Stimulated activated CD4-positive, alpha-beta T cell treated with anti-CD3 and anti-CD28 coated beads, Interleukin-4, amount 100 ng/mL, for 1 hour (primary cell): ENCODE data around the gene JMJD6.

Experiments
- DNase-seq: peaks from one replicate; pipeline ENCODE4 v3.0.0-alpha.2; 2020

Gene JMJD6

GRCh38 chr17:76697702-76698465 lies 28.5 kb downstream of the JMJD6 start:
- no peak for DNase-seq

DNA sequence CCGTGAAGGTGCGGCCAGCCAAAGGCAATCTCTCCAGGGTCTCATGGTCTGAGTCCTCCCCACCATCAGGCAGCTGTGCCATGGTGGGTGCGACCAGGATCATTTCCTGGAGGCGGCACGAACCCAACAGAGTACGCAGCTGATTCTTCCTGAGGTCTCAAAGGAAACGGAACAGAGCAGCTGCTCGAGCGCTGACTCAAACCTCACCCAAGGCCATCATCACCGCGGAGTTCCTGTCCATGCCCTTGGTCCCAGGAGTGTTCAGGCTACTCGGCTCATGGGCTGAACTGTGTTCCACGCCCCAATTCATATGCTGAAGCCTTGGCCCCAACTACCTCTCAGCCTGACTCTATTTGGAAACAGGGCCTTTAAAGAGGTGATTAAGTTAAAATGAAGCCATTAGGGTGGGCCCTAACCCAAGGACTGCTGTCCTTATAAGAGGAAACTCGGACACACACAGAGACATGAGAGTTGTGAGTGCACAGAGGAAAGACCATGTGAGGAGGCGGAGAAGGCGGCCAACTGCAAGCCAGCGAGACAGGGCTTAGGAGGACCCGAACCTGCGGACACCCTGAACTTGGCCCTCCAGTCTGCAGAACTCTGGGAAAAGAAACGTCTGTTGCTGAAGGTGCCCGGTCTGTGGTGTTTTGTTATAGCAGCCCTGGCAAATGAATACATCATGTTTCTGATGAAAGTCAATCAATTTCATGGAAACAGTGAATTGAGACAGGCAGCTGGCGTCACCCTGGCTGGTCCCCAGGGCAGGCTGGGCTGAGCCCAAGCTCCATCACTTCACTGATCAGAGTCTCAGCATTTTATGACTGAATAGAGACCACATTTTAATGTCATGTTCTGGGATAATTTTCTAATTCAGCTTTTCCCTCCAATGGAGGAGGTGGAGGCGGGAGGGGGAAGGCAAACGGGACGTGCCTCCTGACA lies 29.4 kb downstream of the JMJD6 start:
- DNase-seq, result no peak

DNA sequence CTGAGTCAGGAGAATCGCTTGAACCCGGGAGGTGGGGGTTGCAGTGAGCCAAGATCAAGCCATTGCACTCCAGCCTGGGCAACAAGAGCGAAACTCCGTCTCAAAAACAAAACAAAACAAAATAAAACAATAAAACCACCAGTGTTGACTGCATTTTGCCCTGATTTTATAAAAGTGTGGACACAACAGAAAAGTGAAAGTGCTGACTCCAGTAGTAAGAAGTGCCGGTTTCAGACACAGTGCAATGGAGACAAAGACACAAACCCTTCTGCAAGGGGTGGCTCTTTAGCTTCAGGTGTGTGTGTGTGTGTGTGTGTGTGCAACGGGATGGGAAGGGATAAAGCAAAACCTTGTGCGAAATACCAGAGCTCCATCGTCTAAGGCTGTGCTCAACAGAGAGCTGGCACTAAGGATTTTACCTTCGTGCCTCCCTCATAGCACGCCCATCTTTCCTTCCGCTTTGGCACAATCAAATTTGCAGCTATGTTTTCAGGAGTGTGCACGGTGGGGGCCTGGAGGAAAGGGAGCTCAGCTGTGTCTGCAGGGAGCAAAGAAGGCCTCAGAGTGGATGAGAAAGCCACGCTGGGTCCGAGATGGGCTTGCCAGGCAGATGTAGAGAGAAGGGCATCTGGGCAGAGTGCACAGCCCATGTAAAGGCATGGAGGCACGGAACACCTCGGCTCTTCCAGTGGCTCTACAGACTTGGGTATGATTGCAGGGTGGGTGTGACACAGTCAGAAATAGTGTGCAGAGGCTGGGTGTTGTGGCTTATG lies 31.2 kb downstream of the JMJD6 start:
- DNase-seq, result no peak

DNA sequence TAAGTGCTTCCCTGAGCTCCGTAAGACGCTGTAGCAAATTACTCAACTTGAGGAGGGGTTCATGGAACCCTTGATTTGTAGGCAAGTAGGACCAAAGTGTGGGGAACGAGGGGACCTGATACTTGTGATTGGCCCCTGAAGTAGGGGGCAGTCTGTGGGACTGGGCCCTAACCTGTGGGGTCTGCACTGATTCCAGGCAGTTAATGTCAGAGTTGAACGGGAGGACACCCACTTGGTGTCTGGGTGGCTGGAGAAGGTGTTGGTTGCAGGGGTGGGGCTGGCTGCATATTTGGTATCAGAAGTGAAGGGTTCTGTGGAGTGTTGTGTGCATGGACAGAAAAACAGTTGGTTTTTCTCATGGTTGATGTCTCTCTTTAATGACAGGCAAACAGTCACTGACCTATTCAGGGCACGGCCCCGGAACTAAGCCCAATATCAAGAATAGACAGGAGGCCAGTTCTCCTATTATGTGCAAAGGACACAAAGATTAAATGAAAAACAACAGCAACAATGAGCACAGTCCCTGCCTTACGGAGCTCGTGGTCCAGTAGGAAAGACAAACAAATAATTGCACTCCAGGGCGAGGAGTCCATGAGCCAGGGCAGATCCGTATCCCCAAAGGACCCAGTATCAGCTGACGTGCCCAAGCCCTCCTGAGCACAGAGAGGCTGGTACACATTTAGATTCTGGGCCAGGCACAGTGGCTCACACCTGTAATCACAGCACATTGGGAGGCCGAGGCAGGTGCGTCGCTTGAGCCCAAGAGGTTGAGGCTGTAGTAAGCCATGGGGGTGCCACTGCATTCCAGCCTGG lies 34.8 kb downstream of the JMJD6 start:
- DNase-seq, result no peak

- no peak for DNase-seq
These were observed 35.7 kb downstream of the JMJD6 start for GRCh38 chr17:76690596-76691280.

GRCh38 chr17:76689859-76690258 lies 36.5 kb downstream of the JMJD6 start:
- DNase-seq, result no peak

GRCh38 chr17:76688165-76688622 lies 38.2 kb downstream of the JMJD6 start:
- no peak for DNase-seq

- no peak for DNase-seq
These were observed 38.9 kb downstream of the JMJD6 start for GRCh38 chr17:76687298-76688164.

GRCh38 chr17:76686538-76687297 lies 39.7 kb downstream of the JMJD6 start:
- no peak for DNase-seq

GRCh38 chr17:76685846-76686245 lies 40.6 kb downstream of the JMJD6 start:
- no peak for DNase-seq

DNA sequence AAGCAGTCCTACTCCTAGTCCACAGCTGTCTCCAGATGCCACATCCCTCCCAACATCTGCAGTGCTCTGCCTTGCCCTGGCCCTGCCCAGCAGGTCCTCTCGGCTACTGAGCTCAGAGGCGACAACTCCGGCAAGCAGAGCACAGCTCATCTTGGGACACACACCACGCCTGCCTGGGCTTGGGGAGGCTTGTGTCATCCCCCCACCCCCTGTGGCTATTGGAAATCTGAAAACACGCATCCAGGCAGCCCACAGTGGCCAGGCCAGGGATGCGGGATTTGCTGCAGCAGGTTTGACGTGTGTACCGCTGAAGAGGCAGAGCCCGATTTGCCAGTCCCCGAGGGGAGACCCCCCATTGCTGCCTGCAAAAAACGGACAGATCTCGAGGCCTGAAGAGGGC lies 41.0 kb downstream of the JMJD6 start:
- DNase-seq, result no peak

GRCh38 chr17:76684756-76685155 lies 41.6 kb downstream of the JMJD6 start:
- DNase-seq, result no peak

GRCh38 chr17:76683921-76684745 lies 42.3 kb downstream of the JMJD6 start:
- no peak for DNase-seq

DNA sequence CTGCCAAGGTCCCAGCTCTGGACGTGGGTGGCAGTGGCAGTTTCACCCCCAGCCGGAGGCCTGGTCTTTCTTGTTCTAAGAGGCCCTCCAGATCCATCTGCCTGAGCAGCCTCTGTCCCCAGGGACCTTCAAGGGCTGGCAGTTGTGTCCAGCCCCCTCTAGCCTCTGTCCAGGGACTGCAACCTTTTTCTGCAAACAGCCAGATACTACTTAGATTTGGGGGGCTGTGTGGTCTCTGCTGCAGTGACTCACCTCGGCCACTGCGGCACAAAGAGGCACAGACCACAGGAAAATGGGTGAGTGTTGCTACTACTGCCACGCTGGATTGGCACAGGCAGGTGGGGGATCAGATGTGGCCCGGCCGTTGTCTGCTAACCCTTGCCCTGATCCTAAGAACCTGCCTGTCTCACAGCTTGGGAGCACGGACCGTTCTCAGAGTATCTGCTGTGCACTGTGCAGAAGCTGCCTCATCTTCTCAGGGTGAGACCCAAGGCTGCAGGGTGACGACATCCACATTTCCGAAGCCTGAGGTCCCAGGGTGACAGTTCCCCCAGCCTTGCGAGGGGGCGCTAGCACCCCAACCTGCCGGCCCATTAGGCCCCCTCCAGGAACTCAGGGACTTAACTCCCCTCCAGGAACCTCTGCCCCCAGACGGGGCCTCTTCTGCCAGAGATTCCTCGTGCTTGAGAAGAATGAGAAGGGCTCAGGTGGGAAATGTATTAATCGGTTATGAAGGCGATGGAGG lies 43.2 kb downstream of the JMJD6 start:
- DNase-seq, result no peak

DNA sequence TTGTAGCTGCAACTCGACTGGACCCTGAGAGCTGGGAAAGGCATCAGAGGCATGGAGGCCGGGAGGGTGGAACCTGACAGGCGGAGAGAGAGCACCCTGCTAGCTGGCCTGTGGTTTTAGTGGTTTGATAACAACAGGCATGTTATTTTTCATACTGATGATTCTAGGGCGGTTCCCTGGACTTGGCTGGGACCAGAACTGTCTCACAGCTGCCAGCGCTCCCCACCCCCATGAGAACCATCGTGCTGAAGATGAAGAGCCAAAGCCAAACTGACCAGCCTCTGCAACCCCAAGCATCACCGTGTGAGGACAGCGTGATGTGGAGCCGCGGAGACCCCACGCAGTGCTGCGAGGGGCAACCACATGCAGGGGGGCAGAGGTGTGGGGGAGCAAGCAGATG lies 44.1 kb downstream of the JMJD6 start:
- DNase-seq, result no peak

DNA sequence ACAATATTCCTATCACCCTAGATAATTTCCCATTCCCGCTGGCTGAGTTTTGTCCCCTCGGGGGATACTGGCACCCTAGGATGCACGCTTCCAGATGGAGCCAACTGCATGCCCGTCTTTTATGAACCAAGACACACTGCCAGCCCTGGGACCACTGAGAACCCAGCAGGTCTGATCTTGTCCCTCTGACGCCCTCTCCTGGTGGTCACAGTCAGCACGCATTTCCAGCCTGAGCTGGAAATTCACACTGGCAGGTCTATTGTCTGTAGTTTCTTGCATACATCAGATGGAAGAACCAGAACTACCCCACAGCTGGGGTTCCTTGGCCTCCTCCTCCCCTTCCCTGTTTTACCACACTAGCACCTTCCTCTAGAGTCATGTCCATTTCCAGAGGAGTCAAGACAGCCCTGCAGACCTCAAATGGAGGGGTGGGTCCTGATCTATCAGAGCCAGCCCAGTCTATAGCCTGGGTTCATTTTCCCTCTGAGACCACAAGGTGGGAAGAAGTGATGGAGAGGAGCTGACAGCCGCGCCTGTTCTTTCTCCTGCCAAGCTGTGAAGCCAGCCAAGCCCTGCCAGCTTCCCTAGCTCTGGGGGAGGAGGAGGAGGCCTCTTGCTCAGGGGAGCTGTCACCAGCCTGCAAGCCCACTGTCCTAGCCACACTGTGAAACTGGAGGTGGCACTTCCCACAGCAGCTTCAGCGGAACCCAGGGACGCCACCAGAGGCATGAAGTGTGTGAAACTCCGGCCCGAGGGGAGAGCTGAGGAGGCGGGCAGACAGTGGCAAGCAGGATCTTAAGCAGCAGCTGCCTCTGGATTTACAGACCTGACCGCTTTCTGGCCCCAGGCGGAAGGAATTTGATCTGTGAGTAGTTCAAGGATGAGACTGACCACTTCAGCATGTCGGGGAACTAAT lies 44.9 kb downstream of the JMJD6 start:
- DNase-seq, result peak; percentile 63

DNA sequence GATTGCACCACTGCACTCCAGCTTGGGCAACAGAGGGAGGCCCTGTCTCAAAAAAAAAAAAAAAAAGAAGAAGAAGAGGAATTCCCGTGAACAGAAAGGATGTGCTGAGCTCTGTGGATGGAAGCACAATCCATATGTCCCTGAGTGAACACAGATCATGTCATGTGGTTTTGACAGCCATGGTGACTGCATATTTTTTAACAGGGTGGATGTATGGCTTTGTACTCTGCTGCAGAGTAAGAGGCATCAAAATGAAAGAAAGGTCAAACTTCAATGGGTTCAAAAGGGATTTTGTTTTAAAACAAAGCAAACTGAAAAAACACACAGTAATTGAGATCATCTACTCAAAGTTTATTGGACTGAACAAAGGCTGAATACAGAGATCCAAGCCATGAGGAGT lies 47.2 kb downstream of the JMJD6 start:
- DNase-seq, result no peak
